Peyer's patch (tissue), 4 donors: Measurements from ENCODE around the gene LEUTX. TPM values are rescaled to one million over a fixed set of nuclear protein-coding genes. Genes with fewer than 3 reads are reported as not detected.

ENCODE experiments used
- DNase-seq, 3 donors: peaks; one replicate each; pipeline ENCODE4 v3.0.0-alpha.2; 2017 to 2019
- H3K27ac ChIP-seq, 4 donors: fragments of 200-600 bp; sonication (generic); one replicate each; pipeline ENCODE4 v1.5.1; 2016 to 2019
- H3K27me3 ChIP-seq, 2 donors: fragments of 200-600 bp; sonication (generic); one replicate each; pipeline ENCODE4 v1.5.1; 2019
- H3K36me3 ChIP-seq, 3 donors: fragments of 200-600 bp; sonication (generic); one replicate each; pipeline ENCODE4 v1.5.1; 2016 to 2019
- H3K4me1 ChIP-seq, 4 donors: fragments of 200-600 bp; sonication (generic); one replicate each; pipeline ENCODE4 v1.5.1; 2016 to 2019
- H3K4me3 ChIP-seq, 4 donors: fragments of 200-600 bp; sonication (generic); 1 replicate in 3 of 4; 2 replicates in 1 of 4; pipeline ENCODE4 v1.5.1; 2016 to 2019; ENCODE audit warnings: mild to moderate bottlenecking in 1 of 4
- H3K9me3 ChIP-seq, 4 donors: fragments of 200-600 bp; sonication (generic); one replicate each; pipeline ENCODE4 v1.5.1; 2016 to 2019; ENCODE audit warnings: mild to moderate bottlenecking in 1 of 4
- CTCF ChIP-seq, 6 experiments: fragments of 450-650 bp in 4 of 6; fragments of 200-600 bp in 2 of 6; sonication (generic) in 1 of 6; IDR thresholded peaks; one replicate each; pipeline ENCODE4 v1.5.1; 2017 to 2019; ENCODE audit warnings: antibody characterized with exemption in 6 of 6, mild to moderate bottlenecking in 3 of 6, moderate library complexity in 1 of 6
- POLR2A ChIP-seq, 2 donors: fragments of 450-650 bp; IDR thresholded peaks; one replicate each; pipeline ENCODE4 v1.5.1; 2017; ENCODE audit warnings: antibody characterized with exemption in 2 of 2, mild to moderate bottlenecking in 2 of 2, moderate library complexity in 2 of 2
- total RNA-seq, 4 donors: library from RNA; depleted of rRNA; stranded (reverse); fragments of >200 nt; gene quantifications; one replicate each; pipeline ENCODE4 v1.1.0, GENCODE V29; 2016

The LEUTX gene
- total RNA-seq, 4 donors from 2014 or later: not detected

GRCh38 chr19:39746836-39747529 lies 31.7 kb upstream of the LEUTX start:
- H3K9me3 ChIP-seq: no peaks in the 10 kb centered on the region
- TF ChIP-seq POLR2A (IDR thresholded peaks at IDR 0.05) (no peak), CTCF (IDR thresholded peaks at IDR 0.05) (no peak)
- H3K36me3 ChIP-seq: no peaks in the 10 kb centered on the region
- DNase-seq: no peak
- no peak overlapping the region for H3K27ac ChIP-seq
- H3K4me1 ChIP-seq: no peaks in the 10 kb centered on the region
- H3K4me3 ChIP-seq: no peak overlapping the region
- no peaks in the 10 kb centered on the region for H3K27me3 ChIP-seq

- no peak overlapping the region for H3K27ac ChIP-seq
- no peaks in the 10 kb centered on the region for H3K27me3 ChIP-seq
- H3K36me3 ChIP-seq: no peaks in the 10 kb centered on the region
- TF ChIP-seq POLR2A (IDR thresholded peaks at IDR 0.05): no peak
- H3K9me3 ChIP-seq: no peaks in the 10 kb centered on the region
- H3K4me3 ChIP-seq: no peak overlapping the region
- no peak for DNase-seq
- no peaks in the 10 kb centered on the region for H3K4me1 ChIP-seq
Observed at GRCh38 chr19:39749981-39750380, 28.7 kb upstream of the LEUTX start.

- Histone ChIP-seq H3K27me3 (no peaks in the 10 kb centered on the region), H3K4me1 (no peaks in the 10 kb centered on the region), H3K4me3 (no peak overlapping the region), H3K27ac (no peak overlapping the region), H3K9me3 (no peaks in the 10 kb centered on the region), H3K36me3 (no peaks in the 10 kb centered on the region)
- TF ChIP-seq CTCF (IDR thresholded peaks at IDR 0.05) (no peak), POLR2A (IDR thresholded peaks at IDR 0.05) (no peak)
- no peak for DNase-seq
Observed at GRCh38 chr19:39752390-39752789, 26.3 kb upstream of the LEUTX start.

GRCh38 chr19:39752795-39753194 lies 25.9 kb upstream of the LEUTX start:
- Histone ChIP-seq H3K9me3 (no peaks in the 10 kb centered on the region), H3K27ac (no peak overlapping the region), H3K36me3 (no peaks in the 10 kb centered on the region), H3K27me3 (no peaks in the 10 kb centered on the region), H3K4me1 (no peaks in the 10 kb centered on the region), H3K4me3 (no peak overlapping the region)
- TF ChIP-seq POLR2A (IDR thresholded peaks at IDR 0.05) (no peak), CTCF (IDR thresholded peaks at IDR 0.05) (no peak)
- DNase-seq: no peak

GRCh38 chr19:39754544-39754943 lies 24.1 kb upstream of the LEUTX start:
- TF ChIP-seq CTCF (IDR thresholded peaks at IDR 0.05): no peak
- no peak for TF ChIP-seq POLR2A (IDR thresholded peaks at IDR 0.05)

GRCh38 chr19:39754971-39755370 lies 23.7 kb upstream of the LEUTX start:
- Histone ChIP-seq H3K4me3 (no peak overlapping the region), H3K4me1 (no peaks in the 10 kb centered on the region), H3K27ac (no peak overlapping the region), H3K36me3 (no peaks in the 10 kb centered on the region), H3K27me3 (no peaks in the 10 kb centered on the region), H3K9me3 (no peaks in the 10 kb centered on the region)
- TF ChIP-seq CTCF (IDR thresholded peaks at IDR 0.05): no peak
- no peak for TF ChIP-seq POLR2A (IDR thresholded peaks at IDR 0.05)
- DNase-seq: no peak

More at GRCh38 chr19:39754544-39754943, 24.1 kb upstream of the LEUTX start:
- Histone ChIP-seq H3K36me3 (no peaks in the 10 kb centered on the region), H3K4me3 (no peak overlapping the region), H3K27ac (no peak overlapping the region), H3K27me3 (no peaks in the 10 kb centered on the region), H3K9me3 (no peaks in the 10 kb centered on the region), H3K4me1 (no peaks in the 10 kb centered on the region)
- DNase-seq: no peak
